ENCODE results near the gene ZBBX.

ZBBX gene

DNA sequence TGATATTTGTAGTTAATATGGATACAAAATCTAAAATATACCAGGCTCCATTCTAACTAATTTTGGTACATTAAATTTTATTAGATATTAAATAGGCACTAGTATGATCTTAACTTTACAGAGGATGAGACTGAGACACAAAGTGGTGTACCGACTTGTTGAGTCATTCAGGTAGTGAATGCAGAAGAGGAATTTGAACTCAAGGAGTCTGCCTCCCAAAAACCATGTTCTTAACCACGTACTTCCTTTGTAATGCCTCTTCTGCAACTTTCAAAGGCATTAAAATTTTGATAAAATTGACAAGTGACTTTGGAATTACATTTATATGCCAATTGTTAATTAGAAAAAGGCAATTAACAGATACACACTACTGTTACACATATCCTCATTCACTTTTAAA is 61.8 kb downstream of the ZBBX start:
- Histone ChIP-seq H3K14ac (ENCODE audit: low read length in 2 of 2) (no peak overlapping the region), H3K9ac (ENCODE audit: low read length) (no peak overlapping the region), H3K4ac (ENCODE audit: low read depth in 1 of 2, low read length in 2 of 2) (no peak overlapping the region), H2AFZ (ENCODE audit: low read depth, low read length) (no peak overlapping the region), H2BK12ac (ENCODE audit: low read length in 2 of 2) (no peak overlapping the region), H3K4me2 (ENCODE audit: low read length, poor library complexity, severe bottlenecking) (no peak overlapping the region), H3K79me1 (replicated peaks; ENCODE audit: low read length, poor library complexity, severe bottlenecking) (no peaks in the 10 kb centered on the region), H3K23ac (ENCODE audit: low read length in 2 of 2) (no peak overlapping the region), H2AK5ac (ENCODE audit: low read length, severe bottlenecking) (no peak overlapping the region), H4K91ac (ENCODE audit: low read length) (no peak overlapping the region), H3K18ac (ENCODE audit: low read depth in 1 of 2, low read length in 2 of 2) (no peak overlapping the region), H3K27me3 (ENCODE audit: control insufficient read depth in 1 of 2, insufficient read depth in 1 of 2, low read length in 2 of 2) (no peaks in the 10 kb centered on the region), H3K4me1 (ENCODE audit: control insufficient read depth, insufficient read depth, low read depth, low read length) (no peaks in the 10 kb centered on the region), H3K9me3 (ENCODE audit: control insufficient read depth, low read length) (no peaks in the 10 kb centered on the region), H3K36me3 (ENCODE audit: control insufficient read depth in 1 of 2, insufficient read depth in 2 of 2, low read depth in 1 of 2, low read length in 2 of 2) (no peaks in the 10 kb centered on the region), H2BK15ac (ENCODE audit: low read depth, poor library complexity, severe bottlenecking) (no peak overlapping the region), H2BK5ac (ENCODE audit: low read depth, low read length, poor library complexity, severe bottlenecking) (no peak overlapping the region), H4K8ac (ENCODE audit: low read length) (no peak overlapping the region), H3K27ac (ENCODE audit: low read length, poor library complexity, severe bottlenecking) (no peak overlapping the region), H2BK120ac (ENCODE audit: low read depth, low read length) (no peak overlapping the region), H3K4me3 (ENCODE audit: insufficient read depth in 1 of 2, low read depth in 1 of 2, low read length in 2 of 2) (no peak overlapping the region)
- WGBS = 83% methylated on average over 1 of the region's 2 CpGs
- no peak for DNase-seq

DNA sequence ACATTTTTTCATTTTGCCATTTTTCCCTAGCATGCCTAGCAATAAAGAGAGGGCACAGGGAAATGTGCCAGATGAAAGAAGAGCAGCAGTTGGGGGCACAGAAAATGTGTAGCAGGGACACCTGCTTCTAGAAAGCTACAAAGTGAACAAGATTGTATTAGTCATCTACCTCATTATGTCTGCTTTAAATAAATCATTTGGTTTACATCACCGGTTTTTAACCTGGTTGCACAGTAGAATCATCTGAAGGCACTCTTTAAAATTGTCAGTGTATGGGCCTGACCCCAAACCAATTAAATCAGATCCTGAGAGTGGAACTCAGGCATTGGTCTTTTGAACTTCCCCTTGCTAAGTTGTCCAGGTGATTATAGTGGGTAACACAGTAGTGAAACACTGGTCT is 73.8 kb downstream of the ZBBX start:
- H3K4me3 ChIP-seq (ENCODE audit: insufficient read depth in 1 of 2, low read depth in 1 of 2, low read length in 2 of 2) = no peak overlapping the region
- H2BK5ac ChIP-seq (ENCODE audit: low read depth, low read length, poor library complexity, severe bottlenecking) = no peak overlapping the region
- H4K8ac ChIP-seq (ENCODE audit: low read length) = no peak overlapping the region
- WGBS = 75% methylated on average over 1 of the region's 1 CpG
- H2AK5ac ChIP-seq (ENCODE audit: low read length, severe bottlenecking) = no peak overlapping the region
- H3K4me1 ChIP-seq (ENCODE audit: control insufficient read depth, insufficient read depth, low read depth, low read length) = no peaks in the 10 kb centered on the region
- H3K14ac ChIP-seq (ENCODE audit: low read length in 2 of 2) = no peak overlapping the region
- no peak overlapping the region for H4K91ac ChIP-seq (ENCODE audit: low read length)
- H3K79me1 ChIP-seq (replicated peaks; ENCODE audit: low read length, poor library complexity, severe bottlenecking) = no peaks in the 10 kb centered on the region
- H3K9me3 ChIP-seq (ENCODE audit: control insufficient read depth, low read length) = no peaks in the 10 kb centered on the region
- H3K36me3 ChIP-seq (ENCODE audit: control insufficient read depth in 1 of 2, insufficient read depth in 2 of 2, low read depth in 1 of 2, low read length in 2 of 2) = no peaks in the 10 kb centered on the region
- no peak overlapping the region for H3K4ac ChIP-seq (ENCODE audit: low read depth in 1 of 2, low read length in 2 of 2)
- no peak overlapping the region for H3K18ac ChIP-seq (ENCODE audit: low read depth in 1 of 2, low read length in 2 of 2)
- no peaks in the 10 kb centered on the region for H3K27me3 ChIP-seq (ENCODE audit: control insufficient read depth in 1 of 2, insufficient read depth in 1 of 2, low read length in 2 of 2)
- H3K27ac ChIP-seq (ENCODE audit: low read length, poor library complexity, severe bottlenecking) = no peak overlapping the region
- no peak overlapping the region for H2AFZ ChIP-seq (ENCODE audit: low read depth, low read length)
- H2BK12ac ChIP-seq (ENCODE audit: low read length in 2 of 2) = no peak overlapping the region
- H3K4me2 ChIP-seq (ENCODE audit: low read length, poor library complexity, severe bottlenecking) = no peak overlapping the region
- no peak overlapping the region for H2BK120ac ChIP-seq (ENCODE audit: low read depth, low read length)
- H3K23ac ChIP-seq (ENCODE audit: low read length in 2 of 2) = no peak overlapping the region
- no peak overlapping the region for H2BK15ac ChIP-seq (ENCODE audit: low read depth, poor library complexity, severe bottlenecking)
- DNase-seq = no peak
- H3K9ac ChIP-seq (ENCODE audit: low read length) = no peak overlapping the region

DNA sequence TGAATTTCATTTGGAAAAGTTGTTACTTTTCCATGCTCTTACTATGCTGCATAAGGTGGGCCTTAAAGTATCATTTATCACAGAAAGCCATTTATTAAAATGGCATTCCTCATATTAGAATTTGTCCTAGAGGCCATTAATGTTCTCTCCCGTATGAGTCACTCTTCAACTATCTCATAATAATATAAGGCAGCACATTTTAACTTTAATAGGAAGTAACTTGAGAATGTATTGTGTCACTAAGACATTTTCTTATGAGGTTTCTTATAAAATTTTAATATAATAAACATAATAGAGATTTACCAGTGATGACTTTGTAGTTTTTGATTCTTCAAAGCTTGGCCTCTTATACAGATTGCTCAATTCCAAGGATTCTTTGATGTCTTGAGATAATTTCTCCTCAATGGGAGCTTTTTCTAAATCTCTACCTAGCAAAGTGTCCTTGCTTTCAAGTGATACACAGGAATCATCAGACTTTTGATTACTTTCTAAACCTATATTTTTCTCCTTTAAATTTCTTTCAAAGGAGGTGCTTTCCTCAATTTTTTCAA is 74.7 kb downstream of the ZBBX start:
- no peak overlapping the region for H2AFZ ChIP-seq (ENCODE audit: low read depth, low read length)
- no peaks in the 10 kb centered on the region for H3K27me3 ChIP-seq (ENCODE audit: control insufficient read depth in 1 of 2, insufficient read depth in 1 of 2, low read length in 2 of 2)
- H2BK15ac ChIP-seq (ENCODE audit: low read depth, poor library complexity, severe bottlenecking) = no peak overlapping the region
- no peaks in the 10 kb centered on the region for H3K36me3 ChIP-seq (ENCODE audit: control insufficient read depth in 1 of 2, insufficient read depth in 2 of 2, low read depth in 1 of 2, low read length in 2 of 2)
- H3K4me3 ChIP-seq (ENCODE audit: insufficient read depth in 1 of 2, low read depth in 1 of 2, low read length in 2 of 2) = no peak overlapping the region
- no peak overlapping the region for H3K18ac ChIP-seq (ENCODE audit: low read depth in 1 of 2, low read length in 2 of 2)
- H3K4ac ChIP-seq (ENCODE audit: low read depth in 1 of 2, low read length in 2 of 2) = no peak overlapping the region
- H3K14ac ChIP-seq (ENCODE audit: low read length in 2 of 2) = no peak overlapping the region
- H3K23ac ChIP-seq (ENCODE audit: low read length in 2 of 2) = no peak overlapping the region
- no peak overlapping the region for H2BK5ac ChIP-seq (ENCODE audit: low read depth, low read length, poor library complexity, severe bottlenecking)
- no peak for DNase-seq
- no peaks in the 10 kb centered on the region for H3K79me1 ChIP-seq (replicated peaks; ENCODE audit: low read length, poor library complexity, severe bottlenecking)
- H2AK5ac ChIP-seq (ENCODE audit: low read length, severe bottlenecking) = no peak overlapping the region
- no peak overlapping the region for H4K91ac ChIP-seq (ENCODE audit: low read length)
- no peaks in the 10 kb centered on the region for H3K9me3 ChIP-seq (ENCODE audit: control insufficient read depth, low read length)
- no peak overlapping the region for H2BK12ac ChIP-seq (ENCODE audit: low read length in 2 of 2)
- H4K8ac ChIP-seq (ENCODE audit: low read length) = no peak overlapping the region
- no peaks in the 10 kb centered on the region for H3K4me1 ChIP-seq (ENCODE audit: control insufficient read depth, insufficient read depth, low read depth, low read length)
- H2BK120ac ChIP-seq (ENCODE audit: low read depth, low read length) = no peak overlapping the region
- WGBS = no CpG with 5 or more reads among the region's 1 CpG
- H3K9ac ChIP-seq (ENCODE audit: low read length) = no peak overlapping the region
- H3K4me2 ChIP-seq (ENCODE audit: low read length, poor library complexity, severe bottlenecking) = no peak overlapping the region
- H3K27ac ChIP-seq (ENCODE audit: low read length, poor library complexity, severe bottlenecking) = no peak overlapping the region

DNA sequence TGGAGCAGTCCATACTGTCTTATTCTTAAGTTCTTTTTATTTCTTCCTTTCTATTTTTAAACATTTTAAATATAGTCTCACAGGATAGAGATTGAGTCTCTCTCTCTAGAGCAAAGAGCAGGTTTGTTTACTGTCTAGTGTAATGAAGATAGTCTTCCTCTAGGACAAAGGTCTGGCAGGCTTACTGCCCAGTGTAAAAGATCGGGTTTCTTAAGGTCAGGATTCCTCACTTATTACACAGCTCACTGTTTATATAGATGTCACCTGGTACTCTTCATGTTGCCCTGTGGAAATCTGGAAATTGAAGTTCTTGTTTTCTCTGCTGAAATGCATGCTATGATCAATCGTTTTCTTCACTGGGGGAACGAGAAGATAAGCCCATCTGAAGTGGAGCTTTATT is 76.0 kb downstream of the ZBBX start:
- Histone ChIP-seq H2BK5ac (ENCODE audit: low read depth, low read length, poor library complexity, severe bottlenecking) (no peak overlapping the region), H3K4me3 (ENCODE audit: insufficient read depth in 1 of 2, low read depth in 1 of 2, low read length in 2 of 2) (no peak overlapping the region), H3K4me1 (ENCODE audit: control insufficient read depth, insufficient read depth, low read depth, low read length) (no peaks in the 10 kb centered on the region), H3K4me2 (ENCODE audit: low read length, poor library complexity, severe bottlenecking) (no peak overlapping the region), H2BK15ac (ENCODE audit: low read depth, poor library complexity, severe bottlenecking) (no peak overlapping the region), H2AK5ac (ENCODE audit: low read length, severe bottlenecking) (no peak overlapping the region), H3K9ac (ENCODE audit: low read length) (no peak overlapping the region), H3K27ac (ENCODE audit: low read length, poor library complexity, severe bottlenecking) (no peak overlapping the region), H3K18ac (ENCODE audit: low read depth in 1 of 2, low read length in 2 of 2) (no peak overlapping the region), H4K8ac (ENCODE audit: low read length) (no peak overlapping the region), H3K36me3 (ENCODE audit: control insufficient read depth in 1 of 2, insufficient read depth in 2 of 2, low read depth in 1 of 2, low read length in 2 of 2) (no peaks in the 10 kb centered on the region), H2BK120ac (ENCODE audit: low read depth, low read length) (no peak overlapping the region), H2AFZ (ENCODE audit: low read depth, low read length) (no peak overlapping the region), H4K91ac (ENCODE audit: low read length) (no peak overlapping the region), H2BK12ac (ENCODE audit: low read length in 2 of 2) (no peak overlapping the region), H3K23ac (ENCODE audit: low read length in 2 of 2) (no peak overlapping the region), H3K4ac (ENCODE audit: low read depth in 1 of 2, low read length in 2 of 2) (no peak overlapping the region), H3K79me1 (replicated peaks; ENCODE audit: low read length, poor library complexity, severe bottlenecking) (no peaks in the 10 kb centered on the region), H3K9me3 (ENCODE audit: control insufficient read depth, low read length) (no peaks in the 10 kb centered on the region), H3K27me3 (ENCODE audit: control insufficient read depth in 1 of 2, insufficient read depth in 1 of 2, low read length in 2 of 2) (no peaks in the 10 kb centered on the region), H3K14ac (ENCODE audit: low read length in 2 of 2) (no peak overlapping the region)
- 26% methylated on average over 2 of the region's 3 CpGs for WGBS
- DNase-seq = peak; percentile 26
